ENCODE data around the gene EXOSC3. TPM values are rescaled to one million over a fixed set of nuclear protein-coding genes. Genes with fewer than 3 reads are reported as not detected.
A peak's percentile ranks its signal among the peaks of the same experiment; 100 is the strongest.
"Not testable (repeated sequence)": the region's sequence is repeated elsewhere in the genome, so short reads cannot be mapped to it uniquely, and the experiment has no call there.

EXOSC3 gene
- total RNA-seq, 1 donor from 2014 or later: 85.2 TPM

DNA sequence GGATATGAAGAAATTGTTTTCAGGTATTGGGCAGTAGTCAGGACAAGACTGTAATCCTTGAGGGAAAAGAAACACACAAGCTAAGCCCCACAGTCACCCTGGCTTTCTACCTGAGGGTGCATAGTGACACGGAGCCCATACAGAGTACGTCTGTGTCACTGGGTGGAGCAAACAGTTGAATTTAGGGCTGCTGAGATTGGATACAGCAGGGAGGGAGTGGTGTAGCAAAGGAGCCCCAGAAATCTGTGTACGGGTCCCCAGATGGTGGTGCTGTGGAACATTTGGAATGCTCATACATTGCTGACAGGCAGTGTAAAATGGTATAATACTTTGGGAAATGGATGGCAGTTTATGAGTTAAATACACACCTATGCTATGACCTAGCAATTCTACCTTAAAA is 26.1 kb downstream of the EXOSC3 start:
- peaks cover 3% of the 10 kb centered on the region for H3K4me1 ChIP-seq
- H3K27ac ChIP-seq: no peak overlapping the region
- no peak overlapping the region for H3K9ac ChIP-seq
- no peaks in the 10 kb centered on the region for H3K27me3 ChIP-seq
- H3K36me3 Mint-ChIP-seq: peaks cover 4% of the 10 kb centered on the region
- TF ChIP-seq EZH2 (IDR thresholded peaks at IDR 0.05): no peak
- TF ChIP-seq EZH2phosphoT487 (IDR thresholded peaks at IDR 0.05): no peak
- TF ChIP-seq, protein P1, sequence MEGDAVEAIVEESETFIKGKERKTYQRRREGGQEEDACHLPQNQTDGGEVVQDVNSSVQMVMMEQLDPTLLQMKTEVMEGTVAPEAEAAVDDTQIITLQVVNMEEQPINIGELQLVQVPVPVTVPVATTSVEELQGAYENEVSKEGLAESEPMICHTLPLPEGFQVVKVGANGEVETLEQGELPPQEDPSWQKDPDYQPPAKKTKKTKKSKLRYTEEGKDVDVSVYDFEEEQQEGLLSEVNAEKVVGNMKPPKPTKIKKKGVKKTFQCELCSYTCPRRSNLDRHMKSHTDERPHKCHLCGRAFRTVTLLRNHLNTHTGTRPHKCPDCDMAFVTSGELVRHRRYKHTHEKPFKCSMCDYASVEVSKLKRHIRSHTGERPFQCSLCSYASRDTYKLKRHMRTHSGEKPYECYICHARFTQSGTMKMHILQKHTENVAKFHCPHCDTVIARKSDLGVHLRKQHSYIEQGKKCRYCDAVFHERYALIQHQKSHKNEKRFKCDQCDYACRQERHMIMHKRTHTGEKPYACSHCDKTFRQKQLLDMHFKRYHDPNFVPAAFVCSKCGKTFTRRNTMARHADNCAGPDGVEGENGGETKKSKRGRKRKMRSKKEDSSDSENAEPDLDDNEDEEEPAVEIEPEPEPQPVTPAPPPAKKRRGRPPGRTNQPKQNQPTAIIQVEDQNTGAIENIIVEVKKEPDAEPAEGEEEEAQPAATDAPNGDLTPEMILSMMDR (IDR thresholded peaks at IDR 0.05): no peak
- no peak for DNase-seq (ENCODE audit: low spot score)
- no peak overlapping the region for H2AFZ ChIP-seq (replicated peaks)
- peak overlapping the region; percentile 70 for H3K27ac Mint-ChIP-seq
- no peak overlapping the region for H3K4me2 ChIP-seq
- no peak overlapping the region for H3K4me3 Mint-ChIP-seq
- no peaks in the 10 kb centered on the region for H3K36me3 ChIP-seq
- H3K9me3 ChIP-seq (ENCODE audit: low read depth): no peaks in the 10 kb centered on the region
- H3K27me3 Mint-ChIP-seq (ENCODE audit: insufficient read depth, low read depth): peaks cover under 1% of the 10 kb centered on the region
- no peaks in the 10 kb centered on the region for H3K9me3 Mint-ChIP-seq
- H3K79me2 ChIP-seq (ENCODE audit: low read depth): no peaks in the 10 kb centered on the region
- no peaks in the 10 kb centered on the region for H3F3A ChIP-seq (ENCODE audit: low read depth)
- H3K4me1 Mint-ChIP-seq: peaks cover 10% of the 10 kb centered on the region
- H3K4me3 ChIP-seq: no peak overlapping the region
- peaks cover 3% of the 10 kb centered on the region for H4K20me1 ChIP-seq (ENCODE audit: low read depth)

DNA sequence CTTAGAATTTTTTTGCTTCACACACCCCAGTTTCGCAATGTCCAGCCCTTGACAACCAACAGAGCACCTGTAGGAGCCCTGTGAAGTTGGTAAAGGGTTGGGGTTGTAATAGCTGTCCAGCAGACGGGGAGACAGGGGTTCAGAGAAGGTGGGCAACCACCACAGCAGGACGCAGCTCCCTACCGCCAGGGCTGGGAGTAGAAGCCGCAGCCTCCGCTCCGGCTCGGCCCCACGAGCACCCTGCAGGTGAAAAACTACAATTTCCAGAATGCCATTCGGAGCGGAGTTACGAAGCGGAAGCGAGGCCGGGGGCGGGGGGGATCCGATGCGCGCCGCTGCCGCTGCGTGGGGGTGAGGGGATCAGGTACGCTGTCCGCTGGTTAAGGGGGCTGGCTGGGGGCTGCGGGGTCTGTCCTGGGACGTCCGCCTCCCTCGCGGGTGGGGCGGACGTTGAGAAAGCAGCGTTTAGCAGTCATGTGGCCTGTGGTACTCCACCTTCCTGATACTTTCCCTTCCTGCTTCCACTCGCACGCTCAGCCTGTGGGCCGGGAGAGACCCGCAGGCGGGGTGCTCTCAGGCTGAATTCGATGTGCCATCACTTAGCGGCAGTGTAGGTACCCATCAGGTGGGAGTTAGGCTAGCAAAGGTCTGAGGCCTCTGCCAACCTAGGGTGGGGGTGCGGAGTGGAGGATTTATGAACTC is 31.2 kb downstream of the EXOSC3 start, which contains the start of gene TRMT10B:
Gene TRMT10B, plus strand, starts transcription at position 317 of the 702 bp plus-strand sequence. CDS start 8,127 bp downstream, outside the sequence.
- Histone ChIP-seq H4K20me1 (ENCODE audit: low read depth) (no peaks in the 10 kb centered on the region), H3K4me1 (peaks cover 3% of the 10 kb centered on the region), H3F3A (ENCODE audit: low read depth) (no peaks in the 10 kb centered on the region), H3K4me3 (peak within 1 kb of the TSS; percentile 74), H3K9me3 (ENCODE audit: low read depth) (no peaks in the 10 kb centered on the region), H3K4me2 (peak within 1 kb of the TSS; percentile 92), H2AFZ (replicated peaks) (peak within 1 kb of the TSS; percentile 94), H3K9ac (peak within 1 kb of the TSS; percentile 54), H3K27ac (no peak within 1 kb of the TSS), H3K36me3 (no peaks in the 10 kb centered on the region), H3K79me2 (ENCODE audit: low read depth) (no peaks in the 10 kb centered on the region), H3K27me3 (no peaks in the 10 kb centered on the region)
- H3K36me3 Mint-ChIP-seq: peaks cover 1% of the 10 kb centered on the region
- TF ChIP-seq EZH2 (IDR thresholded peaks at IDR 0.05): no peak
- TF ChIP-seq, protein P1 (IDR thresholded peaks at IDR 0.05): no peak
- TF ChIP-seq EZH2phosphoT487 (IDR thresholded peaks at IDR 0.05): no peak
- H3K27me3 Mint-ChIP-seq (ENCODE audit: insufficient read depth, low read depth): peaks cover 9% of the 10 kb centered on the region
- H3K9me3 Mint-ChIP-seq: peaks cover 3% of the 10 kb centered on the region
- H3K4me1 Mint-ChIP-seq: peaks cover 15% of the 10 kb centered on the region
- peak; percentile 87 for DNase-seq (ENCODE audit: low spot score)
- H3K4me3 Mint-ChIP-seq: peak within 1 kb of the TSS; percentile 97
- H3K27ac Mint-ChIP-seq: peak within 1 kb of the TSS; percentile 69

DNA sequence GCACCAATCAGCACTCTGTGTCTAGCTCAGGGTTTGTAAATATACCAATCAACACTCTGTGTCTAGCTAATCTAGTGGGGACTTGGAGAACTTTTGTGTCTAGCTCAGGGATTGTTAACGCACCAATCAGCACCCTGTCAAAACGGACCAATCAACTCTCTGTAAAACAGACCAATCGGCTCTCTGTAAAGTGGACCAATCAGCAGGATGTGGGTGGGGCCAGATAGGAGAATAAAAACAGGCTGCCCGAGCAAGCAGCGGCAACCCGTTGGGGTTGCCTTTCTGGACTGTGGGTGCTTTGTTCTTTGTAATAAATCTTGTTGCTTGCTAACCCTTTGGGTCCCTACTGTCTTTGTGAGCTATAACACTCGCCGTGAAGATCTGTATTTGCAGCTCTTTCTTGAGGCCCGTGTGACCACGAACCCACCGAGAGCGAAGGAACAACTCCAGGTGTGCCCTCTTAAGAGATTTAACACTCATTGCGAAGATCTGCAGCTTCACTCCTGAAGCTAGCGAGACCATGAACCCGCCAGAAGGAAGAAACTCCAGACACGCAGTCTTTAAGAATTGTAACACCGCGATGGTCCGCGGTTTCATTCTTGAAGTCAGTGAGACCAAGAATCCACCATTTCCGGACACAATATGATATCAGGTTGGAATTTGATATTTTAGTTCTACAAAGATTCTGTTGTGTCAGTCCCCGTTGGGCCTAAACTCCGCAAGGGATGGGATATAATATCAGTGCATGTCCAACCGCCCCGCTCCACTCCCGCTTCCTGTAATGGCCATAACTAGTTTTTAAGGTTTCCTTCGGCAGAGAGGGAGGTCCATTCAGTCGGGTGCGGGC is 32.0 kb downstream of the EXOSC3 start:
- H3K79me2 ChIP-seq (ENCODE audit: low read depth): no peaks in the 10 kb centered on the region
- peak overlapping the region; percentile 94 for H2AFZ ChIP-seq (replicated peaks)
- no peak for TF ChIP-seq EZH2 (IDR thresholded peaks at IDR 0.05)
- TF ChIP-seq, protein P1 (IDR thresholded peaks at IDR 0.05): no peak
- TF ChIP-seq EZH2phosphoT487 (IDR thresholded peaks at IDR 0.05): no peak
- no peaks in the 10 kb centered on the region for H4K20me1 ChIP-seq (ENCODE audit: low read depth)
- H3K9ac ChIP-seq: no peak overlapping the region
- no peaks in the 10 kb centered on the region for H3F3A ChIP-seq (ENCODE audit: low read depth)
- no peak overlapping the region for H3K27ac Mint-ChIP-seq
- H3K4me3 ChIP-seq: peak overlapping the region; percentile 74
- no peaks in the 10 kb centered on the region for H3K27me3 ChIP-seq
- peaks cover 3% of the 10 kb centered on the region for H3K9me3 Mint-ChIP-seq
- no peaks in the 10 kb centered on the region for H3K36me3 ChIP-seq
- H3K27ac ChIP-seq: no peak overlapping the region
- H3K4me1 Mint-ChIP-seq: peaks cover 15% of the 10 kb centered on the region
- peaks cover 1% of the 10 kb centered on the region for H3K36me3 Mint-ChIP-seq
- peaks cover 3% of the 10 kb centered on the region for H3K4me1 ChIP-seq
- H3K9me3 ChIP-seq (ENCODE audit: low read depth): no peaks in the 10 kb centered on the region
- H3K27me3 Mint-ChIP-seq (ENCODE audit: insufficient read depth, low read depth): peaks cover 10% of the 10 kb centered on the region
- H3K4me3 Mint-ChIP-seq: peak overlapping the region; percentile 97
- peak overlapping the region; percentile 92 for H3K4me2 ChIP-seq
- no peak for DNase-seq (ENCODE audit: low spot score)

DNA sequence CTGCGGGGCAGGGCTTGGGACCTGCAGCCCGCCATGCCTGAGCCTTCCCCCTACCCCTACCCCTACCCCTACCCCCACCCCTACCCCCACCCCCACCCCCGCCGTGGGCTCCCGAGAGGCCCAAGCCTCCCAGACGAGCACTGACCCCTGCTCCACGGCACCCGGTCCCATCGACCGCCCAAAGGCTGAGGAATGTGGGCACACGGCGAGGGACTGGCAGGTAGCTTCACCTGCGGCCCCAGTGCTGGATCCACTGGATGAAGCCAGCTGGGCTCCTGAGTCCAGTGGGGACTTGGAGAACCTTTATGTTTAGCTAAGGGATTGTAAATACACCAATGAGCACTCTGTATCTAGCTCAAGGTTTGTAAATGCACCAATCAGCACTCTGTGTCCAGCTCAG is 32.8 kb downstream of the EXOSC3 start:
- Mint-ChIP-seq H3K4me1 (peaks cover 15% of the 10 kb centered on the region), H3K27me3 (ENCODE audit: insufficient read depth, low read depth) (peaks cover 12% of the 10 kb centered on the region)
- not testable (repeated sequence) for H3K27me3 ChIP-seq; H3K9me3 ChIP-seq (ENCODE audit: low read depth); H3K36me3 ChIP-seq; H3F3A ChIP-seq (ENCODE audit: low read depth); H2AFZ ChIP-seq (replicated peaks); H3K79me2 ChIP-seq (ENCODE audit: low read depth); H3K9ac ChIP-seq; H3K4me1 ChIP-seq; H3K4me2 ChIP-seq; H4K20me1 ChIP-seq (ENCODE audit: low read depth); H3K27ac ChIP-seq; H3K9me3 Mint-ChIP-seq; DNase-seq (ENCODE audit: low spot score); H3K27ac Mint-ChIP-seq; H3K36me3 Mint-ChIP-seq; H3K4me3 Mint-ChIP-seq; H3K4me3 ChIP-seq

DNA sequence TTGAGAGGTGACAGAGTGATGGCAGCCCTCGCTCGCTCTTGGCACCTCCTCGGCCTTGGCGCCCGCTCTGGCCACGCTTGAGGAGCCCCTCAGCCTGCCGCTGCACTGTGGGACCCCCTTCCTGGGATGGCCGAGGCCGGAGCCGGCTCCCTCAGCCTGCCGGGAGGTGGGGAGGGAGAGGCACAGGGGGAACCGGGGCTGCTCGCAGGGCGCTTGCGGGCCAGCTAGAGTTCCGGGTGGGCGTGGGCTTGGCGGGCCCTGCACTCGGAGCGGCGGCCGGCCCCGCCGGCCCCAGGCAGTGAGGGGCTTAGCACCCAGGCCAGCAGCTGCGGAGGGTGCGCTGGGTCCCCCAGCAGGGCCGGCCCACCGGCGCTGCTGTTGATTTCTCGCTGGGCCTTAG is 33.2 kb downstream of the EXOSC3 start:
- H4K20me1 ChIP-seq (ENCODE audit: low read depth); H3K4me1 ChIP-seq; H3K27ac Mint-ChIP-seq; H3F3A ChIP-seq (ENCODE audit: low read depth); H3K36me3 Mint-ChIP-seq; H3K79me2 ChIP-seq (ENCODE audit: low read depth); H3K4me3 ChIP-seq; H3K27me3 ChIP-seq; DNase-seq (ENCODE audit: low spot score); H3K9me3 ChIP-seq (ENCODE audit: low read depth); H3K4me3 Mint-ChIP-seq; H3K4me2 ChIP-seq; H3K9ac ChIP-seq; H3K36me3 ChIP-seq; H3K27ac ChIP-seq; H2AFZ ChIP-seq (replicated peaks); H3K9me3 Mint-ChIP-seq: not testable (repeated sequence)
- peaks cover 15% of the 10 kb centered on the region for H3K4me1 Mint-ChIP-seq
- peaks cover 12% of the 10 kb centered on the region for H3K27me3 Mint-ChIP-seq (ENCODE audit: insufficient read depth, low read depth)

All from neural progenitor cell (in vitro differentiated cells).